Activated gamma-delta T cell treated with anti-CD3 and anti-CD28 coated beads, Interleukin-2, amount 50 U/mL, for 16 hours (primary cell): Measurements from ENCODE around the gene LMOD3.

Experiments
- DNase-seq: peaks from one replicate; pipeline ENCODE4 v3.0.0-alpha.2; 2020; ENCODE audit warnings: low read depth

The LMOD3 gene

DNA sequence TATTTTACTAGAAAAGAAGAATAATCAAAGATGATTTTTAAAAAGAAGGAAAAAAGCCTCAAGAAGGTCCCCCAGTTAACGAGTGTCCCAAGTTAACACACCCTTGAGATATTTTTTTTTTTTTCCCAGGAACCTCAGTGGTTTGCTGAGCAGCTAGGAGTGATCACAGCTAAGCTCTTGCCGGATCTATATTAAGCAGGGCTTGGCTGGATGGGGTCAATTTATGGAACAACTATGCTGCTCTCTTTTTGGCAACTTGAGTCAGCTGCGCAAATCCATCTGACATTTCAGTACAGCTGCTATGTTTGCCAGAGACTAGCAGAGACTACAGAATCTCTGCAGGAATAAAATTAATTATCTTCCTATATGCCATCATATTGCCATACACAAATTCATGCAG is at the start of gene LMOD3:
LMOD3 (minus strand) TSS at position 193 of the 400 bp plus-strand sequence. CDS start 209 bp downstream, outside the sequence.
- DNase-seq = no peak

DNA sequence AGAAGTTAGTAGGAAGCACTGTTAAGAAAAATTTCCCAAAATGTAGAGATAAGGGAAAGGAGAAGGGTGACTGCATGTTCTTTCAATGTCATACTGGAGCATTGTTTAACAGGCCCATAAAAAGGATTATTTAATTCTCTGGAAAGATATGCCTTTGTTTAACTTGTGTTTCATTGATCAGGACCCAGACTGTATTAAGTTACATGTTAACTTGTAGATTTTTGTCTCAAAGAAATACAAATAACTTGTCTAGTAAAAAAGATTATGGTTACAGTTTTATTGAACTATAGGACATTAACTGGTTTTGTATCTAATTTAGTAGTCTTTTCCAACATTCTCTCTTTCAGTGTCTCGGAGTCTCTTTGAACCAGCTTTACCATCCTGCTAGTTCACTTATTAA is 49.7 kb upstream of the LMOD3 start:
- no peak for DNase-seq

DNA sequence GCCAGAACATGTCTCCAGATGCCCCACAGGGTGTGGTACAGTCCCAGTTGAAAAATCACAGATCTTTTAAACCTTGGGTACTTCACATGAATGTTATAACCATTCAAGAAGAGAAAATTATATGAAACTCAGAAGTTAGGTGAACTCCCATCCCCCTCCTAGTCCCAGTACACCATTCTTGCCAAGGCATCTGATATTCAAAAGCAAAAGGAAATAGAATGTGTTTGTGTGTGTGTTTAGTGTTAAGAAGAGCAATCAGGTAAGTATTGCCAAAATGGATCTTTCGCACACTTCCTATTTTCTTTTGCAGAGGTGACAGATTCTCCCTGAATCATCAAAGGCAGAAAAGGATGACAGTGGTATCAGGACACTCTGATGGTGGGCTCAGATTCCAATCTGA is 44.1 kb upstream of the LMOD3 start:
- DNase-seq = no peak

DNA sequence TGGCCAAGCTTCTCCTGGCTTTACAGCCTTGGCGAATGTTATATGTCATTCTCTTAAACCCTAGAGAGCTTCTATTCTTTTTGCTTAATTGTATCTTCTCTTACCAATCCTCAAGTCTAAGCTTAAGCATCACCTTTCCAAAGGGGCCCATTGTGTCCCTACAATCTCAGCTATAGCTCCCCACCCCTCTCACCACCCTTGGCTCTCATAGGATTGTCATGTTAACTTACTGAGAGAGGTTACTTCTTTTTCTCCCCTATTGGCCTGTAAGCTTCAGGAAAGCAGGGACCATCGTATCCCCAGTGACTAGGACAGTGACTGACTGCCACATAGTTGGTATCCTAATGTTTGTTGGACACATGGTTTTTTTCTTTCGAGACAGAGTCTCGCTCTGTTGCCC is 43.3 kb upstream of the LMOD3 start:
- DNase-seq = no peak

DNA sequence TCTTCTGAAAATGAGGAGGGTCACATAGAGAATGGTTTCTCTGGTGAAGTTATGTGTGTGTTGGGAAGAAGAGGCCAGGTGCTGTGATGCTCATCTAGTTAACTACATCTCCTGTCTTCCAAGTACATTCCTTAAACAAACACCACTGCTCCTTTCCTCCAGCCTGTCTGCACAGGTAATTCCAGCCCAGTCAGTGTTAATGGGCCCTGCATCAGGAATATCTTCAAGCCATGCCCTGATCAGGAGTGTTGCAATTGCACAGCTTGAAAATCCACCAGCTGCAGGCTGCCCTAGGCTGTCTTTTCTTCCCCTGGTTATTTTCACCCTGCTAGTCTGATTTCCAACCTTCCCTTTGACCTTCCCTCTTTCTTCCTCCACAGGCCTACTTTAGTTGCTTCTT is 41.9 kb upstream of the LMOD3 start:
- DNase-seq = no peak

DNA sequence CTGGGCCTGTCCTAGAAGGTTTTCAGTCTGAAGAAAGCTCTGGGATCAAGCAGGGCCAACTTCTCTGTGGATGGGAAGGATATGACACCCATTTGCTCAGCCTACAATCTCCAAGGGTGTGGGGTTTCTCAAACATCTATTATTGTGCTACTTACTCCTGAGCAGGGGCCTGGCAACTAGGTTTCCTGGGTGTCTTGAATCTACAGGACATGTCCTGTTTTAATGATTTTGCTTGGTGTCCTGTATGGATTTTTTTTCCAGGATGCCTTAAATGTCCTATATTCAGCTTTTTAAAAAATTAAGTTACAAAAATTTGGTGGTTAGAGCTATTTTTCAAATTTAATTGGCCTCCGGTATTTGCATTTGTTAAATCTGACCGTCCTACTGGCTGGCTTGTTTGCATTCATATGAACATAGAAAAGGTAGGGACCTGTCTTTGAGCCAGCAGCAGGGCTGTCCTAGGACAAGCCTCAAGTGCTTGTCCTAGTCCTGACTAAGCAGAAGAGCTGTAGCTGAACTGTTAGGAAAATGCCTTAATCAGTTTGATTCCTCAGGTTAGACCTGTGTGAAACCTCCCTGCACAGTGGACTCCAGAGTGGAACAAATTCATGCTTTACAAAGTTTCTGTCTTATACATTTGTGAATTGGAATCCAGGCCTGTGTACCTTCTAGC is 40.0 kb upstream of the LMOD3 start:
- no peak for DNase-seq

DNA sequence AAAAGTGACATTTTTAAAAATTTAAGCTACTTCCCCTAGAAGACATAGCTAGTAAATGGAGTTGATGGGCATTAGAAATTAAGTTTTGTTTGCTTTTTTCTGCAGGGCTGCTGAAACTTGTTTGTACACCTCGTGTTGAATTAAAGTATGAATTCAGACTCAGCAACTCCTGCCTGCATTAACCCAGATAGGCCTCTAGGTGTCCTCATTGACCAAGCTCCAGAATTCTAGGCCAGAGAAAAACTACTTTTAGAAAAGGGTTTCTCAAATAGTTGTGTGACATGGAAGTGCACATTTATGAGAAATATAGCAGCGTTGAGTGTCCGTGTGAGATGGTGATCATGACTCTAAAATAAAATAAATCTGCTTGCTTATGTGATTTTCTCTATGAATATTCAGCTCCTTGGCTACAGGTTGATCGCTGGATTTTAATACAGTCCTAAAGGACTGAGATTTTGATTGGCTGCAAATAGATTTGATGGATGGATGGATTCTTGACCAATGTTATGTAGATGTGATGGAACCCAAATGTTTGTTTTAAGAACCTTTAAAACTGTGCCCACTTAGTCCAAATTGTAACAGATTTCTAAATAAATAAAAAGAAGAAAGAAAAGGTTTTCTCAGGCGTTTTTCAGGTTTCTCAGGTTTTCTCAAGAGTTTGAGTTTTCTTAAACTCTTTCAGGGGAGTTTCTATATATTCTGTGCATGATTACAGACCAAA is 39.4 kb upstream of the LMOD3 start:
- DNase-seq = peak; percentile 15

DNA sequence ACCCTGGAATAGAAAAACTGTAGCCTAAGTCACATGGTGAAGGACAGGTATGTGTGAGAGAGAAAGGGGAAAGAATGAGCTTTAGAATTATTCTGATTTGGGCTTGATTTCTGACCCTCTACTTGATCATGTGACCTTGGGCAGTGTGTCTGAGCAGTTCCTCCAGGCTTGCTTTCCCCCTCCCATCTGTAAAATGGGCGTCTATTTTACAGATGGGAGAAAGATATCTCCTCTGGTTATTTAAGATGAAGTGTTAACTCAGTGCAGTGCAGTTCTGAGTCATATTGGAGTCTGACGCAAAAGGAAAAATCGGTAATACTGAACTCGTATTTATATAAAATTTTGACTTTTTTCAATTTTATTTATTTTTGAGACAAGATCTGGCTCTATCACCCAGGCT is 38.1 kb upstream of the LMOD3 start:
- no peak for DNase-seq

DNA sequence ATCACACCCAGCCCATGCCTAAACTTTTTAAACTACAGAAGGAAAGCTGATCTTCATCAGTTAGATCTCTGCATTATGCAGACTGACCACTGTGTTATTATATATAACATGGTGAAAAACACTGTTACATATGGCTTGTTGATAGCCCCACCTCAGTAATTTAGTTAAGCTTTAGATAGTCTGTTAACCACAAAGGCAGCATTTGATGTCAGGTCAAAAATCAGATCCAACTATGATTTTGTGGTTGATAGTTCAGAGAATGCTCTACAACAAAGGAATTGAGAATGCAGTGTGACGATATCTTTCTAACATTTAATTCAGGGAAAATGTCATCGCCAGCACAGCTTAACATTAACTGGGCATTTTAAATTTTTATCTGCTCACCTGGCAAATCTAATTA is 37.7 kb upstream of the LMOD3 start:
- DNase-seq = no peak

DNA sequence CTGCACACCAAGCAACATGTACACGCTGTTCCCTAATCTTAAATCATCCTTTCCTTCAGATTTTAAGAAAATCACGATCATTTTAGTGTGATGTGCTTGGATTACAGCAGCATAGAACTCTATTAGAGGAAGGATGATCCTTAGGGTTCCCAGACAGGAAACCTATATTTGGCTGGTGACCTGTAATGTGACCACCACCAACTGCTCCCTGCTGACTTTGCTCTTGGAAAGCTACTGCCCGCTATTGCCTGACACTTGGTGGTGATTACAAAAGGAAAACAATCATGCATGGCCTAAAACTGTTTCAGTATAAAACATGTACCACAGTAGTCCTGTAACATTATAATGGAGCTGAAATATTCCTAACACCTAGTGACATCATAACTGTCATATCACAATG is 27.2 kb upstream of the LMOD3 start:
- no peak for DNase-seq

DNA sequence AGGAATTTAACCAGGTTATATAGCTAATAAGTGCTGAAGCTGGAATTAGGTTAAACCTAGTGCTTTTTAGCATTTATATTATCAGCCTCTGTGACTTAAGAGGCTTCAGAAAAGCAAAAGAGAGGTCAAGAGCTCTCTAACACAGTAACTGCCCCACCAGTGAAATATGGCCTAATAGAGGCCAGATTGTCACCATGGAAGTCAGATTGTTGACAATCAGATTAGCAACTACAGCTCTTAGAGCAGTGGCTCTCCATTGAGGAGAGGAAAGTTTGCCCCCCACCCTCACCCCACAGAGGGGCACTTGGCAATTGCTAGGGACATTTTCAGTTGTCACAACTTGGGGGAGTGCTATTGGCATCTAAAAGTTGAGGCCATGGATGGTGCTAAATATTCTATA is 23.3 kb upstream of the LMOD3 start:
- no peak for DNase-seq

DNA sequence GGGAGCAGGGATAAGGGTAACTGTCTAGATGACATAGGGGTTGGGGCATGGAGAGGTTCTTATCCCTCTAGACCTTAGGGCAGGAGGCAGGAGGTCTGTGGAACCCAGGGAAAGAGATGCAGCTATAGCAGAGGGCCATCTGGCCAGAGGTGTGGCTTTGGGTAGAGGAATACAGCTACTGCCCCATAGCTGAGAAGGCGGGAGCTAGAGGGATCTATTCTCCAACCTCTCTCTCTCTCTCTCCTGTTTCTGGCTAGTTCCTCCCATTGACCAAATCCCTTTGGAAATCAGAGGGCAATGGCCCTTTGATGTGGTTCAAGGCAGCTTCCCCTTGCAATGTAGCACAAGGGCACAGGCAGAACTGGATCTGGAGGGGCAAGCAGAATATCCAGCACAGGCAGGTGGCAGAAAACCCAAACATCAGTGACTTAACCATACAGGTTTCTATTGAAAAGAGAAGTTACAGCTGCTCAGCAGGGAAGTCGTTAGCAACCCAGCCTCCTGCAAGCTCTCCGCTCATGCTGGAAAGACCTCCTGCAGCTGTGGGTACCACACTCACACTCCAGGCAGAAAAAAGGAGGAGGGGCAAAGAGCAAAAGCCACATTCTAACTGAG is 22.3 kb upstream of the LMOD3 start:
- no peak for DNase-seq

DNA sequence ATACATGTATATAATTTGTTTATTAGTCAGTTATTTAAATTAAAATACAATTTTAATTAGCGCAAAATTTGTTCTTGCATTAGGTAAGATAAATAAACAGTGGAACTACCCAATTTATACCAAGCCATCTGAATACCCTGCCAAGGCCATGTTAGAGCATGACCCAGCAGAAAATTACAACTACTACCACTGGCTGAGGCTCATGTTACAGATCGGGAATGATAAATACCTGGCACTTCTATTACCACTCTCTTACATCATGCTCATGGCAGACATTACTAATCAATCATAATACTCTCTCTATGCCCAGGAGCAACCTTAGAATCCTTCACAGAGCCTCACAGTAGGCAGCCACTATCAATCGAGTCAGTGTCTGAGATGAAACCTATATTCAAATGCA is 21.2 kb upstream of the LMOD3 start:
- DNase-seq = no peak

DNA sequence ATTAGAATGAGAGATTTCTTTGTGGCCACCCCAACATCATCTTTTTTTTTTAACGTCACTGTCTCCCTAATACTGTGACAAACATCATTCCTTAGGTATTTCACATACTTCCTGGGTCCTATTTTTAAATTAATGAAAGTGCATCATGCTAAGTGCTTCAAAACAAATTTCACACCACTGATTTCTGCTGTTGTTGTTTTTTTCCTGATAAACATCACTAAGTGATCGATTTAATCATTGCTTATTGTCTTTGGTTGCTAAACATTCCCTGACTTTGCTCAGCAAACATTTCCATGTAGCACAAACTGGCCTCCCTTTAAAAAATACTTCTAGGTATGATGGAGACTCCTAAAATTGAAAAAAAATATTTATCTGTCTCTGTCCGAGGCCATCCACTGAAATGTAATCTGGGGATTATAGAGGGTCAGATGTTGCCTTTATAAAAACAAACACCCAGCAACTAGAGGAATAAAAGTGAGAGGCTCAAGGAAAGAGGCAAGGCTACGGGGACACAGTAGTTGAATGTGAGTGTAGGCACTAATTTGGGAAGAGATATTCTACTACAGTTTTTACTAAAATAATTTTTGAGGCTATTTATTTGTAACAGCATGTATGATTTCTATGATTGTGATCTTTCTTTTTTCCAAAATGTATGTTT is 20.5 kb upstream of the LMOD3 start:
- no peak for DNase-seq

DNA sequence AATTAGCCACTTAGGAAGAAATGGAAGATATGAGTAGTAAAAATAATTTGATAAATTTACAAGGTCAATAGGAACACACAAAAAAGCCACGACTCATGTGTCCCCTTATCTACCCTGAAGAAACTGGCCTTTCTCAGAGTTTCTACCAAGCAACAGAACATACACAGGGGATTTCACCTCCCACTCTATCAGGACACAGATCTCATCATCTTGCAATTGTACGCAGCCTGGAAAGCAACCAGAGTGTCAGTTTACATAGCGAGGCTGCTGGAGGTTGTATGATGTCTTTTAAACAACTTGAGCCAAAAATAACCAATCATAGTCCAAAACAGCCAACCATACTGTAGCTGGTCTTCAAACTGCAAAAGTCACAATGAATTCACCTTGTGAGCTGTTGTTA is 19.7 kb upstream of the LMOD3 start:
- DNase-seq = no peak

DNA sequence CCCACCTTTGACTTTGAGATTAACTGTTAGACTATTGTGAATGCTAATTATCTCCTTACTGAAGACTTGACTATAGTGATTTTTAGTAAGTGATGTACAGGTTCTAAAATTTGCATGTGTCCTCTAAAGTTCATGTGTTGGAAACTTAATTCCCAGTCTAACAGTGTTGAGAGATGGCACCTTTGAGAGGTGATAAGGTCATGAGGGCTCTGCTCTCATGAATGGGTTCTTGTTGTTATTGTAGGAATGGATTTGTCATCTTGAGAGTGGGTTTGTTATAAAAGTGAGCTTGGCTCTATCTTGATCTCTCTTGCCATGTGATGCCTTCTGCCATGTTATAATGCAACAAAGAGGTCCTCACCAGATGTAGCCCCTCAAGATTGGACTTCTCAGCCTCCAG is 18.9 kb upstream of the LMOD3 start:
- DNase-seq = no peak

DNA sequence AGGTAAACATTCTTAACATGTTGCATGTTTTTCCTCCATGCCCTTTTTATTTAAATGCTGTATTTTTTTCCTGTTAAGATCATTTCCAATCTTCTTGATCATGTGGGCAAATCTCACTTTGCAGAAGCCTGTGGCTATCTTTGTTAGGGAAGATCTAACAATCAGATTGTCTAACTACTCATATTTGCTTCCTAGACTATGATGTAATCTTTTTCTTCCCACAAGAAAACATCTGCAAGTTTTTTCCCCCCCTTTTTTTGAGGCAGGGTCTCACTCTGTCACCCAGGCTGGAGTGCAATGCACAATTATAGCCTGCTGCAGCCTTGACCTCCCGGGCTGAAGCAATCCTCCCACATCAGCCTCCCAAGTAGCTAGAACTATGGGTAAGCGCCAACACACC is 15.0 kb upstream of the LMOD3 start:
- DNase-seq = no peak

DNA sequence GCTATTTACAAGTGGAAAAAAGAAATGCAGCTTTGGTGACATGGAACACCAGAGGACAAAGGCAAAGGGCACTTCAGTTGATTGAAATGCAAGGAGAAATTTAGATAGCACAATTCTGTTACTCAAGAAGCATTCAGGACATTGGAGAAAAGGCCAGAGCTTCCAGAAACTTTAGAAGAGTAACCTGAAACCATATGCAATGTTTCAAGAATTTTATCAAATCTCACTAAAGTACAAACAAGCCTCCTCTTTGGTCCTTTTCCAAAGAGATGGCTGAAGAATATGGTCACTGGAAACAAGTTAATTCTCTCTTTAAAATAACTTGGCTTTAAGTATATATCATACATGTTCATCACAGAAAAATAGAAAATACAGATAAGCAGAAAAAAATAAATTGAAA is 14.6 kb upstream of the LMOD3 start:
- no peak for DNase-seq

DNA sequence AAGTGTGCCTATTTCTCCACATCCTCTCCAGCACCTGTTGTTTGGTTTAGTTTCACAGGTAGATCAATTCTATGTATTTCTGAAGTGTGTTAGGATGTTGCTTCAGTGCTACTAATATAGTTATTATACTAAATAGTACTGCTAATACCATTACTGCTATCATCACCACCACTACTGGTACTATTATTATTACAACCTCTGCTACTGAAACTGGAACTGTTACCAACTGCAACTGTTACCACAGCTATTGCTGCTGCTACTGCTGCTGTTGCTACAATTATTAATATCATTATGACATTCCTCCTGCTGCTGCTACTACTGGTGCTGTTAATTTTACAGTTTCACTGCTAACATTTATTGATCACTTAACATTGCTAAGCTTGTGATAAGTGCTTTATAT is 8.3 kb upstream of the LMOD3 start:
- DNase-seq = no peak

DNA sequence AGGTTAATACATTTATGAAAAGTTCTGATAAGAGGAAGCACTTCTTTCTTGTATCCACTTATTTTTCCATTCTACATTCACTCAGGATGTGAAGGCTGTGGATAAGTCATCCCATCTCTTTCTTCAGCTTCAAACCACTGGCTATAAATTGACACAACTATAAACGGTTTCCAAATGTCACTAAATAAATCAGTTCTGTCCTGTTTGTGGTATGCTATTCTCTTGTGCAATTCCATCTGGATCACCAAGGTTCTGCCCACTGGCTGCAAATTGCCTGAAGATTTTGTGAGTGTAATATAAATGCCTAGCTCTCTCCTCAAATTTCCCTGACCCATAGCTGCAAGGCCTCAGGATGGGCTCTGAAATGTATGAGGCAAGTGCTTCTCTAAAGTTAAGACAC is 7.1 kb upstream of the LMOD3 start:
- DNase-seq = no peak

DNA sequence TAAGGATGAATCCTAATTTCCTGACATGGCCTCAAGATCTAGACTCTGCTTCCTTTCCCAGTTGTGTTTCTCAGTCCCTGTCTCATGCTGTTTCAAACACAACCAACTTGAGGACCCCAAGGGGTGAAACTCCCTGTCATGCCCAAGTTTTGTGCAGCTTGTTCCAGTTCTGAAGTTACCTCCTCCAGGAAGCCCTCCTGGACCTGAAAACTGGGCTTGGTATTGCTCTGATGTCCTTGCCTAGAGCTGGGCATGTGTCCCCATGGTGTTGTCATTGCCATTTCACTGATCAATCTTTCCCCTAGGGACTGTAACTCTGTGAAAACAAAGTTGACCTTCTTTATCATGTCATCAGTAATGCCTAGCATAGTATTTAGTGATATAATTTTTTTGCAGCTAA is 6.1 kb upstream of the LMOD3 start:
- no peak for DNase-seq

DNA sequence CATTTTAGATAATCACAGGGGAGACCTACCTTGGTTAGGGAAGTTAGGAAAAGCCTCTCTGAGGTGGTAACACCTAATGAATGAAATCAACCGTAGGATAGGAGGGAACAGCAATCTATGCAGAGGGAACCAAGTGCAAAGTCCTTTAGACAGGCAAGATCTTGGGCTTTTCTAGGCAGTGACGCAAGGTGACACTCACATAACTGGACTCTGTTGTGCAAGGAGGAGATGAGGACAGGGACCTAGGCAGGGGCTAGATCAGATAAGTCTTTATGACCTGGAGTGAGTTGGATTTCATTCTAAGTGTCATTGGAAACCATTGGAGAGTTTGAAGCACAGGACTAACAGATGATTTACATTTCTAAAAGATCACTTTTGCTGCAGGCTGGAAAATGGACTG is 4.6 kb upstream of the LMOD3 start:
- DNase-seq = no peak

DNA sequence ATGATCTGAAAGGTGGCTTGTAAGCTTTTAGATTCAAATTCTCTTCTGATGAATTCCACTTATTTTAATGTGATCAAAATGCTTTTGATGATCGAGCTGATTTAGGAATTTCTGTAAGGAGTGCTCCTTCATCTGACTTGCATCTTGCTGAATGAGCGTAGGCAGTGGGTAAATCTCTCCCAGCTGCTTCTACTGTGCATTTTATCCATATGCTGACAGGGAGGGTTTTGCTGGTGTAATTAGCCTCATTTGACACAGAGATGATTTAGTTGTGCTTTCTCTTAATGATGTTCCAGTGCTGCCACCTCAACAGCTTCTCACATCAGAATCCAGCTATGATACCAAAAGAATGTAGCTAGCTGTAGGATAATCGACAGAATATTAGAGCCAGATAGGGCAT is 3.8 kb upstream of the LMOD3 start:
- DNase-seq = no peak
